Ureter (tissue), 1 donor: ENCODE results near the gene PSENEN. TPM values are rescaled to one million over a fixed set of nuclear protein-coding genes. Genes with fewer than 3 reads are reported as not detected.

Experiments used
- DNase-seq: peaks from one replicate; pipeline ENCODE4 v3.0.0-alpha.2; 2020; ENCODE audit warnings: low spot score
- total RNA-seq: library from RNA; stranded (reverse); gene quantifications from one replicate; pipeline ENCODE4 v1.2.4, GENCODE V29; 2023
- donor health status: DM: yes; HTN: yes; CAD: no.

Gene PSENEN
- total RNA-seq = 81.1 TPM

- peak; percentile 98 for DNase-seq
Observed at GRCh38 chr19:35745328-35746086, at the start of gene PSENEN, which contains the start of gene U2AF1L4. TSS of gene PSENEN (plus strand) at chr19:35745651. CDS start at chr19:35745931, 280 bp downstream. TSS of gene U2AF1L4 (minus strand) at chr19:35745418. CDS start at chr19:35745391, 27 bp downstream.

GRCh38 chr19:35695895-35696422 lies 49.5 kb upstream of the PSENEN start:
- no peak for DNase-seq

GRCh38 chr19:35696835-35697234 lies 48.6 kb upstream of the PSENEN start:
- DNase-seq = no peak

GRCh38 chr19:35702223-35703012 lies 43.0 kb upstream of the PSENEN start:
- peak; percentile 94 for DNase-seq

GRCh38 chr19:35703343-35703742 lies 42.1 kb upstream of the PSENEN start:
- DNase-seq = no peak

- DNase-seq = no peak
Observed at GRCh38 chr19:35704218-35704617, 41.2 kb upstream of the PSENEN start, which contains the start of gene ZBTB32. TSS of gene ZBTB32 (plus strand) at chr19:35704558. CDS start at chr19:35714627, 10,069 bp downstream.

GRCh38 chr19:35708391-35708790 lies 37.1 kb upstream of the PSENEN start:
- no peak for DNase-seq

GRCh38 chr19:35710784-35711723 lies 34.4 kb upstream of the PSENEN start:
- no peak for DNase-seq

GRCh38 chr19:35712567-35713505 lies 32.6 kb upstream of the PSENEN start:
- DNase-seq = no peak

- no peak for DNase-seq
Observed at GRCh38 chr19:35713506-35713850, 32.0 kb upstream of the PSENEN start.

- no peak for DNase-seq
Observed at GRCh38 chr19:35713904-35714495, 31.5 kb upstream of the PSENEN start.

- DNase-seq = no peak
Observed at GRCh38 chr19:35714601-35715354, 30.7 kb upstream of the PSENEN start.

- no peak for DNase-seq
Observed at GRCh38 chr19:35715355-35715809, 30.1 kb upstream of the PSENEN start.

GRCh38 chr19:35715981-35716800 lies 29.3 kb upstream of the PSENEN start:
- no peak for DNase-seq

GRCh38 chr19:35716801-35717664 lies 28.4 kb upstream of the PSENEN start:
- peak; percentile 96 for DNase-seq

GRCh38 chr19:35717665-35718344 lies 27.6 kb upstream of the PSENEN start, which contains the start of gene KMT2B:
TSS of gene KMT2B (plus strand) at chr19:35718003. CDS start at chr19:35718019, 16 bp downstream.
- no peak for DNase-seq
